SKM-1 treated with dmso at 0.1 percent for 144 hours (cell line): ENCODE measurements around the gene CGGBP1.
"Not testable (repeated sequence)": the region's sequence is repeated elsewhere in the genome, so short reads cannot be mapped to it uniquely, and the experiment has no call there.

ENCODE experiments used
- DNase-seq: peaks from one replicate; lab custom pipeline; 2025; ENCODE audit not compliant: unreplicated experiment; lab: John Stamatoyannopoulos, UW

CGGBP1 gene

DNA sequence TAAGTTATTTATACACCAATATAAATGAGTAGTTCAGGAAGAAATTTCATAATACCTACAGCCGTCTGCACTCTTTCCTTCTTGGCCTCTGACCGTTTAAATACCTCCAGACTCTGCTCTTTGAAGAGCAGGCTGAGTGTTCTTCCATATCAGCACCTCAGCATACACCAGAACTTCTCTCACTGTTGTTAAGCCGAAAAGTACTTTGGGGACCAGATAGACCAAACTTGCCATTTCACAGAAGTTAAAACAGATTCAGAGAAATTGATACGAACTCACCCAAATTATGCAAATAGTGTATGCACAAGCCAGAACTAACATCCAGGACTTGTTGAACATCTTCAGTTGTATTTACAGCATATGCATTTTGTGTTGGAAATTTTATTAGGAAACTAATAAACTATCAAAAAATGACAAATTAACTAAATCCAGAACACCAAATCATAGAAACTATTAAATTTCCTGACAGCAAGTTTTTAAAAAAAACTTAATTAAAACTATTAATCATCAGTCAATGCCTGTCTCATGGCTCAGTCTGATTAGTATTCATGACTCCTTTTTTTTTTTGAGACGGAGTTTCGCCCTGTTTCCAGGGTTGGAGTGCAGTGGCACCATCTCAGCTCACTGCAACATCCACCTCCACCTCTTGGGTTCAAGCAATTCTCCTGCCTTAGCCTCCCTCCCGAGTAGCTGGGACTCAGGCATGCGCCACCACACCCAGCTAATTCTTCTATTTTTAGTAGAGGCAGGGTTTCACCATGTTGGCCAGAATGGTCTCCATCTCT lies 24.1 kb downstream of the CGGBP1 start:
- no peak for DNase-seq

DNA sequence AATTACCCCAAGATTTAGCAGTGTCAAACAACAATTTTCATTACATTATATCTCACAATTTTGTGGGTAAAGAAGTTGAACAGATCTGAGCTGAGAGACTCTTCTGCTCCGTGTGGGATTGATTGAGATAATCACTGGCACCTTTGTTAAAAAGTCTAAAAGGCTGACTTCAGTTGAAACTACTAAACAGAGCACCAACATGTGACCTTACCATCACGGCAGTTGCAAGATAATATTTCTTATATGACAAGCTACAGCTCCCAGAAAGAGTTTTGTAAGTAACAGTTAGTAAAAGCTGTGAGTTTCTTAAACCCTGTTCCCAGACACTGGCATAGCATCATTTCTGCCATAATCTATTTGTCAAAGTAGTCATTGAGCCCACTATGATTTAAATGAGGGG lies 25.0 kb downstream of the CGGBP1 start:
- DNase-seq = no peak

DNA sequence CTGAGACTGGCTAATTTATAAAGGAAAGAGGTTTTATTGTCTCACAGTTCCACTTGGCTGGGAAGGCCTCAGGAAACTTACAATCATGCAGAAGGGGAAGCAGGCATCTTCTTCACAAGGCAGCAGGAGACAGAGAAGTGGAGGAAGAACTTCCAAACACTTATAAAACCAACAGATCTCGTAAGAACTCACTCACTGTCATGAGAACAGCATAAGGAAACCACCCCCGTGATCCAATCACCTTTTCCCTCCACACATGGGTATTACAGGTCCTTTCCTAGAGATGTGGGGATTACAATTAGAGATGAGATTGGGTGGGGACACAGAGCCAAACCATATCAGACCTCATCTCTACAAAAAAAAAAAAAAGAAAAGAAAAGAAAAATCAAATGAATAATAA lies 25.7 kb downstream of the CGGBP1 start:
- DNase-seq = no peak

DNA sequence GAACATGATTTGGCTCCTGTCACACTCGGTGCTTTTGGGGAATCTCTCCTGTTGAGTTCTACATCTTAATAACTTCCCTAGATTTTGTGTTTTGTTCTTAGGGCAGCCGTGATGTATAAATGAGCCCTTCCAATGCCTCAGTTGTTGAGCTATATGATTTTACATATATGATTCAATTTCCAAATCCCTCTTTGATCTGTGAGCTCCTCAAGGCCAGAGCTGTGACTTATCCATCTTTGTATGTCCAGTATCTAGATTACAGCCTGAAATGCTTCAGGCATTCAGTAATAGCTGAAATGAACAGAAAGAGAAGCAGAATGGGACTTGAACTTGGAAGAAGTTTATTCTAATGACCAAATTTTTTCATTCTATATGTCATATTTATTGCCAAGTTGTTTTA lies 26.6 kb downstream of the CGGBP1 start:
- no peak for DNase-seq

DNA sequence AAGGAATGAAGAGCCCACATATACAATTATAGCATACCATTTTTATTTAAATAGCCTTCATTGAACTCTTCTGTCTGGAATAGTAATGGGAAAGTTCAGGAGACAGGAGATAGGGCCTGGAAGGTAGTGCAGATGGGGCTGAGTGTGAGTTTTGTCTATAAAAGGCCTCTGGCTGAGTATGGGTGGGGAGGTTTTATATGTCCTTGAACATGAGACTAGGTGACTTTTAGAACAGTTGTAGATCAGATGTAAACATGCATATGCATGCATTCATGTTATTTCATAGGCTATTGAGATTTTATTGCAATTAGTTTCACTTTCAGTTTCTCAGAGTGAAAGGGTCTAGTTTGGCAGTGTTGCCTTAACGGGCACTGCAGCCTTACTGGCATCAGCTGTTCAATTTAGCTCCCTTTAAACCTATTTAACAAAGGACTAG lies 27.1 kb downstream of the CGGBP1 start:
- DNase-seq = no peak

DNA sequence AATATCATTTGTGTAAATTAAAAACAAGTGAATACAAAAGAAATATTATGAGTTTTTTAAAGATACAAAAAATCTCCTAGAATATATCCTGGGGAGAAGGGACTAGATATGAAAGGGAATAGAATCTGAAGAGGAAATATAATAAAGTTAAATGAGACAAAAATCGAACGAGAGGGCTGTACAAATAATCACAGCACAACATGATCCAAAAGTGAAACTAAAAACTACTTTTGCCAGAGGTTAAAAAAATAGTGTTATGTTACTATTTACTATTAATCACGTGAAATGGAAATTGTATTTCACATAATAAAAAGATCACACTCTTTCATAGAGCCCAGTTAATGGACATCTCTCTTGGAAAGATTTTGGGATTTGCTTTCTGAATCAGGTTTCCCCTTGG lies 28.6 kb downstream of the CGGBP1 start:
- no peak for DNase-seq

DNA sequence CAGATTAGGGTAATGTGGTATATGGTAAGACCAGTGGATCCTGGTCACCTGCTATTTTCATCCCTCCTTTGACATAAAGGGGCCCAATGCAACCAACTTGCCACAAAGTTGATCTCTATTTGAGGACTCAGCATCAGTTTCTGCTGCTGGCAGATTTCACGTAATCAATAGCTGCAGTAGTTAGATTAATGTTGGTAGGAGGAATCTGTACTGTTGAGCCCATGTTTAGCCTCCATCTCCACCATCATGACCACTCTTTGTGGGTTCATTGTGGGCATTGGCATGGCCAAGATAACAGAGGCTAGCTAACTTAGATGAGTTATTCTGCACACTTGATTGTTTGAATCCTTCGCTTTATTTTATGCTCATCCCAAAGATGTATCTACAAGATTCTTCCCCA lies 29.9 kb downstream of the CGGBP1 start:
- DNase-seq = no peak

DNA sequence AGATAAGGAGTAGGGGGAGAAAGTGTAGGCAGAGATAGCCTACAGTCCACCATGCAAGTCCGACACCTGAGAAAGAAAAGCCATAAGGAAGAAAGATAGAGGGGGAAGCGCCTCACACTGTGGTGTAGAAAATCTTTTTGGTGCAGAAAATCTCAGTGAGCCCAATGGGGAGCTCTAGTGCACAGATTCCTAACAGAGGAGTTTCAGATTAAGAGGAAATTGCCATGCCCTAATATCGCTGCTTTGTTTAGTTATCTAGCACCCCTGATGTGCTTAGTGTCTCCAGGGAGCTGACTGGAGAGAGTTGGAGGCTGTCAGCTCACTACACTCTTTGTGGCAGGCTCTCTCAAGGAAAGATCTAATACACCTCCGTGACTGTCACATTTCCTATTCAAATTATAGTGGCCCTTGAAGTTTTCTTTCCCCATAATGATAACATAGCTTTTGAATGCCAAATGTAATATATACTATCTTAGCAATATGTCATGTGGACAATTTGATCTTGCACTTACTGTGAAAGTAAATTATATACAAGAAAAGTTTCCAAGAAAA lies 33.7 kb downstream of the CGGBP1 start:
- no peak for DNase-seq

DNA sequence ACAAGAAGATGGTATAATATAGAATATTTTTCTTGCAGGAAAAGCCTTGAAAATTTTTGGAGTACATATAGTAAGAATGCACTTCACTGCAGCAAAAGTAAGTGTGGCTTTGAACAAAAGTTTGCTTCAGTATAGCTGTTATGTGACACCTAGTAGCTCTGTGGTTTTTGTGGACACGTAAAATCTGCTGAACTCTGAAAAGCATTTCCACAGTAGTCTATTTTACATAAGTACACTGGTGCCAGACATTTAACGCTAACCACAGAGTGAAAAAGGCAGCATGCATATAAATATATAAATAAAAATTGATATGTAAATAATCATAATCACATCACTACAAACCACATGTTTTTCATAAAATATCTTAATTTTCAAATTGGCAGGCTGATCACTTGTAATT lies 39.8 kb downstream of the CGGBP1 start:
- no peak for DNase-seq

DNA sequence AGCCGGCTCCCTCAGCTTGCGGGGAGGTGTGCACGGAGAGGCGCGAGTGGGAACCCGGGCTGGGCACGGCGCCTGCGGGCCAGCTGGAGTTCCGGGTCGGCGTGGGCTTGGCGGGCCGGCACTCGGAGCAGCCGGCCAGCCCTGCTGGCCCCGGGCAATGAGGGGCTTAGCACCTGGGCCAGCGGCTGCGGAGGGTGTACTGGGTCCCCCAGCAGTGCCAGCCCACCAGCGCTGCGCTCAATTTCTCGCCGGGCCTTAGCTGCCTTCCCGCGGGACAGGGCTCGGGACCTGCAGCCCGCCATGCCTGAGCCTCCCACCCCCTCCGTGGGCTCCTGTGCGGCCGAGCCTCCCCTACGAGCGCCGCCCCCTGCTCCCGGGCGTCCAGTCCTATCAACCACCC lies 43.1 kb downstream of the CGGBP1 start:
- DNase-seq = not testable (repeated sequence)

DNA sequence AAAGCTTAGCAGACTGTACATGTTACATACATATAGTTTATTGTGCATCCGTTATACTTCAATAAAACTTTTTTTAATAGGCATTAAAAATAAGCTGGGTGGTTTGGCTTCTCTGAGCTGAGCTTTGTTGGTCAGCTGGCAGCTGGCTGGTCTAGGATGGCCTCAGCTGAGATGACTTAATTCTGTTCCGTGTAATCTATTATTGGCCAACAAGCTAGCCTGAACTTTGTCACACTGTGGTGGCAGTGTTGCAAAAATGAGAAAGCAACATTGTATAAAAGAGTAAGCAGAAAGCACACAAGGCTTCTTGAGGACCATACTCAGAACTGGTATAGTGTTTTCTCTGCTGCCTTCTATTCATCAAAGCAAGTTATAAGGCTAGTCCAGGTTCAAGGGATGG lies 45.2 kb downstream of the CGGBP1 start:
- no peak for DNase-seq

DNA sequence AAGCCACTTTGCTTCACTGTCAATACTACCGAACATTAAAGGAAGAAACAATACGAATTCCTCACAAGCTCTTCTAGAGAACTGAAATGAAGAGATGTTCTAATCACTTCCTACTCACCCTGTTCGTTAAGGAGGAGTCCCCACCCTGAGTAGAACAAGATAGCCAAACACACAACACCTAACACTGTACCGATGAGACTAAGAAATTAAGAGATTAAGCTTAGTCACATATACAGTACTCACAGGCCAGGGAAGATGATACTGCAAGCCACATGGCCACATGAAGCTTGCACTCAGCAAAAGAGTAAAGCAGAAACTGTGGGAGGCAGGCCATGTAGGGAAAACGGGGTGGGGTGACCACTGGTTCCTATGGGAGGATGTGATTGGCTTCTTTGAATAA lies 48.0 kb downstream of the CGGBP1 start:
- no peak for DNase-seq

DNA sequence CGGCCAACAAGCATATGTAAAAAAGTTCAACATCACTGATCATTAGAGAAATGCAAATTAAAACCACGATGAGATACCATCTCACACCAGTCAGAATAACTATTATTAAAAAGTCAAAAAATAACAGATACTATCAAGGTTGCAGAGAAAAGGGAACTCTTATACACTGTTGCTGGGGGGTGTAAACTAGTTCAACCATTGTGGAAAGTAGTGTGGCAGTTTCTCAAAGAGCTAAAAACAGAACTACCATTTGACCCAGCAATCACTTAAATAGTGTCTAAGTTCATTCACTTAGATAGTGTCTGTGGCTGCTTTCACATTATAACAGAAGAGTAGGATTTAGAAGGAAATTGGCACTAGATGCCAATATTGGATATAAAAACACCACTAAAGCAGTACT lies 49.7 kb downstream of the CGGBP1 start:
- no peak for DNase-seq

DNA sequence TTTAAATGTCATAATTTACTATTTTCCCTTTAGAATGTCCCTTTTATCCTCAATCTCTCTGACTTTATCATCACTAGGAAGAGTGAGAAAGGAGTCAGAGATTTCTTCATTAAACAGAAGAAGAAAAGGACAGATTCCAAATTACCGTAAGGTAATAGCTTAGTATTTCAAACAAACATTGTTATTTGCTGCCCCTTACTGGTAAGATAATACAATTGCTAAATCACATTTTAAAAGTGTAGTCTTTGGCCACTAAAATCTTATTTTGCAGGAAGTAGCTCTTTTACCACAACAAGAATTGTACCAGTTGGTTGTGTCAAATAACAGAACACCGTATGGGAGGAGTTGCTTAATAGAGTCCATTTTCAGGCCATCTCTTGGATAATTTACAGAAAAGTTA lies 53.7 kb downstream of the CGGBP1 start:
- DNase-seq = no peak

DNA sequence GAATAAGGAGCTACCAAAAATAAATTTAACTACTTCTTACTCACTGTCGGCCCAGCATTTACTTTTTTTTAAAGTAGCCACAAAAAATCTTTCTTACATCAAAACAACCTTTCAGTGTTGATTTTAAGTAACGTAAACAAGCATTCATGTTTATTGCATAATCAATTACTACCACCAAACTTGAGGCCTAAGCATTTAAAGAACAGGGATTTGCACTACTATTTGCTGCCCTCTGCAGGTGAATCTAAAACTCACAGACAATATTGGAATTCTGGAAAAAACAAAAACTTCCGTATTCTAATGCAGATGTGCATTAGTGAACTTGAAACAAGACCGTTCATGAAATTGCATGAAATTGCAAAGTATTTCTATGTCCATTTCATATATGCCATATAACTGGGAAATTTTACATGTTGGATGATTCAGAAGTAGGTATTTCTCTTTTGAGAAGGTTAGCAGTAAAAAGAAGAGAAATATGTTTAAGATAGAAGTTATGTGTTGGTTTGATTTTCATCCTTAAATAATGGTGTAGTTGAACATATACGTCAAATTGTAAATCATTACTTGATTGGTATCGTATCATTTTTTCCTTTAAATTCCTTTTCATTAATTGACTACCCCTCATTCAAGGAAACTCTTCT lies 55.6 kb downstream of the CGGBP1 start:
- peak; percentile 67 for DNase-seq

DNA sequence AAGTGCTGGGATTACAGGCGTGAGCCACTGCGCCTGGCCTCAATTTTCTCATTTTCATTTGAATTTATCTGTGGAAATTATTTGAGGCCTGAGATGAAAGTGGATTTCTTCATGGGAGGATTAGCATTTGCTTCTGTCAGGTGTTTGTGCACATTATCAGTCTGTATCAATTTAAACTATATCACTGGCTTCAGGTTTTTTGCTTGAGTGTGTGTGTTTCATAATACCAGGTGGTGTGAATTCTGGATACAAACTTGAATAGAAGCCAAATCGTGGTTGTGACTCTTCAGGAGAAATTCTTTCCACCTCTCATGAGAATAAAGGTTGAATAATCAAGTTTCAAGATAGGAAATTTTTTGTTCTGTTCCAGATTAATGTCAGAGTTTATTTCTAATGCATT lies 56.4 kb downstream of the CGGBP1 start:
- DNase-seq = no peak
